HG03280 (cell line): ENCODE measurements around the gene MLLT6.
"Not testable (repeated sequence)": the region's sequence is repeated elsewhere in the genome, so short reads cannot be mapped to it uniquely, and the experiment has no call there.

Experiments used
- ATAC-seq: cut with Tn5 transposase; IDR thresholded peaks from one replicate; pipeline ENCODE4 v1.9.1; 2021; ENCODE audit warnings: mild to moderate bottlenecking, moderate library complexity; ENCODE audit not compliant: unreplicated experiment

The MLLT6 gene

GRCh38 chr17:38725066-38725465 lies 20.0 kb downstream of the MLLT6 start:
- ATAC-seq, result no peak

- ATAC-seq, result not testable (repeated sequence)
Measured at GRCh38 chr17:38726145-38726544, 21.1 kb downstream of the MLLT6 start.

GRCh38 chr17:38727736-38728135 lies 22.7 kb downstream of the MLLT6 start:
- no peak for ATAC-seq

- ATAC-seq, result no peak
Measured at GRCh38 chr17:38728290-38728831, 23.3 kb downstream of the MLLT6 start.

- ATAC-seq, result no peak
Measured at GRCh38 chr17:38729368-38729885, 24.4 kb downstream of the MLLT6 start.

GRCh38 chr17:38729886-38730525 lies 24.9 kb downstream of the MLLT6 start, which contains the start of gene CISD3:
Gene CISD3, plus strand, starts transcription at chr17:38730341. Its CDS starts 18 bp downstream, at chr17:38730359.
- ATAC-seq, result peak; percentile 88

- ATAC-seq, result no peak
Measured at GRCh38 chr17:38730526-38731379, 25.7 kb downstream of the MLLT6 start.

- no peak for ATAC-seq
Measured at GRCh38 chr17:38731526-38732294, 26.6 kb downstream of the MLLT6 start.

- no peak for ATAC-seq
Measured at GRCh38 chr17:38732376-38733281, 27.6 kb downstream of the MLLT6 start.

GRCh38 chr17:38733282-38733981 lies 28.4 kb downstream of the MLLT6 start:
- ATAC-seq, result no peak

- no peak for ATAC-seq
Measured at GRCh38 chr17:38733982-38734973, 29.2 kb downstream of the MLLT6 start.

GRCh38 chr17:38735161-38735997 lies 30.3 kb downstream of the MLLT6 start:
- no peak for ATAC-seq

GRCh38 chr17:38738007-38738662 lies 33.1 kb downstream of the MLLT6 start:
- ATAC-seq, result no peak

GRCh38 chr17:38738686-38739085 lies 33.6 kb downstream of the MLLT6 start:
- no peak for ATAC-seq

- no peak for ATAC-seq
Measured at GRCh38 chr17:38739305-38739704, 34.2 kb downstream of the MLLT6 start.

- no peak for ATAC-seq
Measured at GRCh38 chr17:38740044-38740443, 35.0 kb downstream of the MLLT6 start.

GRCh38 chr17:38740806-38741205 lies 35.7 kb downstream of the MLLT6 start:
- ATAC-seq, result no peak
